ENCODE results near the gene MOB3B. TPM values are rescaled to one million over a fixed set of nuclear protein-coding genes. Genes with fewer than 3 reads are reported as not detected.

The MOB3B gene
- total RNA-seq, 2 donors from 2014 or later: 0.85 to 2.9 TPM

DNA sequence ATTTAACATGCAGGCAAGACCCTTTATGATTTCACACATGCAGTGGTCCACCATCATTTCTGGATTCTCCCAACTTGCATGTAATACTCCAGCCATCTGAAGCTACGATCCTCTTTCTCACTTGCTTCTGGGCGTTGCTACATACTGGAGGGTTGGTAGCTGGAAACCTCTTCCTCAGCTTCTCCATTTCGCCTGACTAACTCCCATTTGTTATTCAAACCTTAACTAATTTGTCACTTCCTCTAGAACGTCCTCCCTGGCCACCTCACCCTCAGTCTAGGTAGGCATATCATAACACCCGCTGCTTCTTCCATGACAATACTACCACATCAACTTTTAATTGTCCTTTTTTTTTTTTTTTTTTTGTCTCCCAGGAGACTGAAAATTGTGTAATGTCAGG, 160.0 kb downstream of the MOB3B start:
- H3K4me3 ChIP-seq: no peak overlapping the region
- no peak for DNase-seq (ENCODE audit: low spot score)
- no peaks in the 10 kb centered on the region for H3K36me3 ChIP-seq
- peaks cover 0 to 16% of the 10 kb centered on the region in 2 donors for H3K4me1 ChIP-seq
- H3K27ac ChIP-seq: no peak overlapping the region
- TF ChIP-seq, protein P1, sequence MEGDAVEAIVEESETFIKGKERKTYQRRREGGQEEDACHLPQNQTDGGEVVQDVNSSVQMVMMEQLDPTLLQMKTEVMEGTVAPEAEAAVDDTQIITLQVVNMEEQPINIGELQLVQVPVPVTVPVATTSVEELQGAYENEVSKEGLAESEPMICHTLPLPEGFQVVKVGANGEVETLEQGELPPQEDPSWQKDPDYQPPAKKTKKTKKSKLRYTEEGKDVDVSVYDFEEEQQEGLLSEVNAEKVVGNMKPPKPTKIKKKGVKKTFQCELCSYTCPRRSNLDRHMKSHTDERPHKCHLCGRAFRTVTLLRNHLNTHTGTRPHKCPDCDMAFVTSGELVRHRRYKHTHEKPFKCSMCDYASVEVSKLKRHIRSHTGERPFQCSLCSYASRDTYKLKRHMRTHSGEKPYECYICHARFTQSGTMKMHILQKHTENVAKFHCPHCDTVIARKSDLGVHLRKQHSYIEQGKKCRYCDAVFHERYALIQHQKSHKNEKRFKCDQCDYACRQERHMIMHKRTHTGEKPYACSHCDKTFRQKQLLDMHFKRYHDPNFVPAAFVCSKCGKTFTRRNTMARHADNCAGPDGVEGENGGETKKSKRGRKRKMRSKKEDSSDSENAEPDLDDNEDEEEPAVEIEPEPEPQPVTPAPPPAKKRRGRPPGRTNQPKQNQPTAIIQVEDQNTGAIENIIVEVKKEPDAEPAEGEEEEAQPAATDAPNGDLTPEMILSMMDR (IDR thresholded peaks at IDR 0.05): no peak
- no peaks in the 10 kb centered on the region for H3K9me3 ChIP-seq
- no peaks in the 10 kb centered on the region for H3K27me3 ChIP-seq

DNA sequence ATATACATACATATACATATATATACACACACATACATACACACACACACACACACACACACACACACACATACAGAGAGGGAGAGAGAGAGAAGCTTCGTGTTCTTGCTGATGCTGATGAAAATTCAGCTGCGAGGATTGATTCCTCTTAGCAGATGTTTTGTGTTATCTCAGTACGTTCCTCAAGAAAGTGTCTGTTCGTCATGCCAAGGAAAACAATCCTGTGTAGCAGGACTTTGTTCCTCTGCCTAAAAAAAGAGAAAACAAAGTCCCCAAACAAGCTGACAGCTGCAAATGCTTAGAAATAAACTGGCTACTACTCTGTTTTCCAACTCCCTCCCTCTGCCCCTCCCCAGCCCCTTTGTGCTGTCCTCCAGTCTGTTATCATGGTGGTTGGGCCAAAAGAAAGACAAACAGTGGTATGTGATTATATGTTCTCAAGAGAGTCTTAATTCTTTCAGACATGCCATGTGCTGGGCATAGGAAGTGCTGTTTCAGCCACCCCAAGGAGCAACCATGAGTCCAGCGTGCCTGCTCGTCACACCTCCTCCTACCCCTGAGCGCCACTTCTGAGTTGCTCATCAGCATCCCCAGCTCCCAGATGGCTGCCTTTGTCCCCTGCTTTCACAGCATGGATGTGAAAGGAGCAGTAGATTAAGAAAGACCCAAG, 161.2 kb downstream of the MOB3B start:
- no peaks in the 10 kb centered on the region for H3K27me3 ChIP-seq
- H3K9me3 ChIP-seq: no peaks in the 10 kb centered on the region
- H3K27ac ChIP-seq: no peak overlapping the region
- H3K36me3 ChIP-seq: no peaks in the 10 kb centered on the region
- H3K4me1 ChIP-seq: peaks cover 0 to 16% of the 10 kb centered on the region in 2 donors
- DNase-seq (ENCODE audit: low spot score): no peak
- TF ChIP-seq, protein P1 (IDR thresholded peaks at IDR 0.05): no peak
- H3K4me3 ChIP-seq: no peak overlapping the region

DNA sequence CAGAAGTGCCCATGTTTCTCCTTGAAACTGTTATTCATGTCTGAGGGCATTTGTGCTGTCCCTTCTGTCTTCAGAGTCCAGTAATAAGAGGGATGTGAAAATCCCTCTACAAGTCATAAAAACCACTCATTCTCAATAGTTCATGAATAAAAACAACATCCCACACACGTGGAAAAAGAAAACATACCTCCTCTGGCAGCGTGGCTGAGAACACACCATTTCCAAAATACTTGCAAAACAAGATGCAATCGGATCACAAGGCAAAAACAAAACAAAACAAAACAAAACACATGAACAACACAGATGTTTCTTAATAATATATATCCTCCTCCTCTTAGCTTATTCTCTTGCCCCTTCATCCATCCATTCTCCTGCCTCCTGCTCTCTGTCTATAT, 161.7 kb downstream of the MOB3B start:
- H3K4me3 ChIP-seq: no peak overlapping the region
- no peaks in the 10 kb centered on the region for H3K27me3 ChIP-seq
- no peaks in the 10 kb centered on the region for H3K36me3 ChIP-seq
- TF ChIP-seq, protein P1 (IDR thresholded peaks at IDR 0.05): no peak
- peaks cover 0 to 16% of the 10 kb centered on the region in 2 donors for H3K4me1 ChIP-seq
- no peak for DNase-seq (ENCODE audit: low spot score)
- H3K9me3 ChIP-seq: no peaks in the 10 kb centered on the region
- no peak overlapping the region for H3K27ac ChIP-seq

DNA sequence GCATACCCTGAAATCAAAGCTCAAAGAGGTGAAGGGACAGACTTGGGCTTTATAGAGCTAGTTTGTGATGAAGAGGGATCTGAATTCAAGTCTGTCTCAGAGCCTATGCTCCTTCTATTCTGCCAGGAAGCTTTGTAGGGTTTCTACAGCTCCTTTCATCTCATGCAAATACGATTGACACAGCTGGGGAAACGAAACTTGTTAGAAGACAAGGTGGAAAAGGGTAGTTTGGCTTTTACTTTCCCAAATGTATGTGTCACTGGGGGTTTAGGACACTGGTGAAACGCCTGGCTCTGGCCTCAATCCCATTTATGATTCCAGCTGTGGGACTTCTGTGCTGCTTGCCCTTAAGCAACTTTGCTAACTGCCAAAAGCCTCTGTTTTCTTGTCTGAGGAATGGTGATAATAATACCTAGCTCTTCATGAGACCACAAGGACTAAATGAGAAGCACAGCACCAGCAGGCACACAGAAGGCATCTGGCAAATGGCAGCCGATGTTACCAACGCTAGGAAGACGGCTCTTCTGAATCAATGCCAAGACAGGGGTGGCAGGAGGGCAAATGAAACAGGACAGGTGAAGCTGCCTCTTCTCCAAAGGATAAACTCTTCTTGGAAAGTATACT, 162.3 kb downstream of the MOB3B start:
- Histone ChIP-seq H3K27me3 (no peaks in the 10 kb centered on the region), H3K36me3 (no peaks in the 10 kb centered on the region), H3K4me3 (no peak overlapping the region), H3K4me1 (peaks cover 0 to 16% of the 10 kb centered on the region in 2 donors), H3K9me3 (no peaks in the 10 kb centered on the region), H3K27ac (no peak overlapping the region)
- TF ChIP-seq, protein P1 (IDR thresholded peaks at IDR 0.05): no peak
- no peak for DNase-seq (ENCODE audit: low spot score)

DNA sequence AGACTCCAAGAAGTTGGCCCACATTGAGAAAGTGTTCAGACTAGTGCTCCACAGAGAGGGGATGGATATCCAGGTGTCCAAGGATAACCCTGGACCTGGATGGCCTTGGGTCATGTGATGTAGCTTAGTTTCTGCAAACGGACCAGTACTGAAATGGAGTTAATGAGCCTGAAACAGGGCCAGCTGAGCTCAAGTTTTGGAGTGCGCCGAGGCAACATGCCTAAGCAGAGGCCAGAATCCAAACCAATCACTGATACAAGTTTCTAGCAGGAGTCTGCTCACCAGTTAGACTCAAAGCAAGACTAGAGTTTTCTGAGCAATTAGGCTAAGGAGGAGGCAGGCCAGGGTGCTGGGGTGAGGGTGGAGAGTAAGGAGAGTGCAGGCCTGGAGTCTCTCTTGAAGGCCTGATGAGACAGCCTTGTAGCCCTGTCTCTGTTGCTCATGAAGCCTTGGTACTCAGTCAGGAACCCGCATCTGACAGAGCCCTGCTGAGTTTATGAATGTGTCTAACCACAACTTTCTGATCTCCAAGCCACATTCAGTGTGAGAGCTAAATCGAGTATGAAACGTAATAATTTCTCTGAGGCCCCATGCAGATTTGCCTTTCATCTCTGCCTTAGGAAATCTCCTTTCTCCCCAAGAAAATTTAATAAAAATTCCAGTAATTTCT, 163.8 kb downstream of the MOB3B start:
- no peak for DNase-seq (ENCODE audit: low spot score)
- Histone ChIP-seq H3K27ac (no peak overlapping the region), H3K4me3 (no peak overlapping the region), H3K4me1 (peaks cover 0 to 16% of the 10 kb centered on the region in 2 donors), H3K27me3 (no peaks in the 10 kb centered on the region), H3K9me3 (no peaks in the 10 kb centered on the region), H3K36me3 (no peaks in the 10 kb centered on the region)
- TF ChIP-seq, protein P1 (IDR thresholded peaks at IDR 0.05): no peak

All from right atrium auricular region (tissue), 2 donors.